Endodermal cell (in vitro differentiated cells): Measurements from ENCODE around the gene TMEM62. TPM values are rescaled to one million over a fixed set of nuclear protein-coding genes. Genes with fewer than 3 reads are reported as not detected.

Source experiments
- DNase-seq: peaks from one replicate; pipeline ENCODE4 v3.0.0-alpha.2; 2017
- H3K27ac ChIP-seq: 2 replicates; pipeline ENCODE4 v1.5.1; 2013; ENCODE audit warnings: mild to moderate bottlenecking, low read depth, low read length, moderate library complexity
- H3K27me3 ChIP-seq: 2 replicates; pipeline ENCODE4 v1.6.1; 2013; ENCODE audit warnings: mild to moderate bottlenecking, low read length, moderate library complexity; ENCODE audit not compliant: insufficient read depth, control insufficient read depth, poor library complexity, severe bottlenecking
- H3K36me3 ChIP-seq: 2 replicates; pipeline ENCODE4 v1.7.0; 2013; ENCODE audit warnings: mild to moderate bottlenecking, low read length, moderate library complexity; ENCODE audit not compliant: control insufficient read depth, insufficient read depth
- H3K4me1 ChIP-seq: one replicate; pipeline ENCODE4 v1.7.0; 2013; ENCODE audit warnings: low read length; ENCODE audit not compliant: control insufficient read depth, insufficient read depth
- H3K4me3 ChIP-seq: 2 replicates; pipeline ENCODE4 v1.5.1; 2013; ENCODE audit warnings: mild to moderate bottlenecking, low read length, moderate library complexity
- H3K9ac ChIP-seq: 2 replicates; pipeline ENCODE4 v1.6.1; 2013; ENCODE audit warnings: mild to moderate bottlenecking, low read length, moderate library complexity; ENCODE audit not compliant: poor library complexity, severe bottlenecking; ENCODE audit errors: extremely low read depth
- H3K9me3 ChIP-seq: 2 replicates; pipeline ENCODE4 v1.6.1; 2013; ENCODE audit warnings: mild to moderate bottlenecking, low read length, moderate library complexity; ENCODE audit not compliant: control insufficient read depth
- H3K27ac Mint-ChIP-seq: 2 replicates; pipeline ENCODE4 v1.8.0; 2020; ENCODE audit warnings: mixed read lengths
- H3K27me3 Mint-ChIP-seq: 2 replicates; pipeline ENCODE4 v1.8.0; 2021; ENCODE audit warnings: mild to moderate bottlenecking, mixed read lengths; ENCODE audit not compliant: insufficient read depth
- H3K36me3 Mint-ChIP-seq: 2 replicates; pipeline ENCODE4 v1.8.0; 2020; ENCODE audit warnings: low read depth, mixed read lengths
- H3K4me1 Mint-ChIP-seq: 2 replicates; pipeline ENCODE4 v1.8.0; 2020; ENCODE audit warnings: mixed read lengths
- H3K4me3 Mint-ChIP-seq: 2 replicates; pipeline ENCODE4 v1.8.0; 2020; ENCODE audit warnings: mild to moderate bottlenecking, moderate library complexity, mixed read lengths
- H3K9me3 Mint-ChIP-seq: 2 replicates; pipeline ENCODE4 v1.8.0; 2020; ENCODE audit warnings: mild to moderate bottlenecking, mixed read lengths
- WGBS, 2 experiments: methylation state at CpG; one replicate each; pipeline versions ENCODE4 v1.1.5 to v1.1.7; 2013; ENCODE audit warnings: missing lambda C conversion rate in 2 of 2, mixed read lengths in 1 of 2; ENCODE audit not compliant: insufficient coverage in 1 of 2, insufficient read length in 1 of 2; 5-methylcytosine and 5-hydroxymethylcytosine counted together
- total RNA-seq, 2 donors: library from RNA; stranded (reverse); fragmentation: NEBNext Ultra II Directional in 1 of 2; extraction: Animal tissue kit (Norgen Biotek cat#: 25700) in 1 of 2; gene quantifications; 2 replicates in 1 of 2; 3 replicates in 1 of 2; pipeline ENCODE4 v1.2.1, GENCODE V29; 2021
- TF ChIP-seq, protein P1 (sequence below): fragments of 200-600 bp; sonication (generic); conservative IDR thresholded peaks from 2 replicates; pipeline ENCODE4 v1.5.0; 2021; ENCODE audit warnings: antibody characterized with exemption, mild to moderate bottlenecking

TMEM62 gene
- total RNA-seq, 2 donors from 2014 or later, result 8.1 to 10.2 TPM

DNA sequence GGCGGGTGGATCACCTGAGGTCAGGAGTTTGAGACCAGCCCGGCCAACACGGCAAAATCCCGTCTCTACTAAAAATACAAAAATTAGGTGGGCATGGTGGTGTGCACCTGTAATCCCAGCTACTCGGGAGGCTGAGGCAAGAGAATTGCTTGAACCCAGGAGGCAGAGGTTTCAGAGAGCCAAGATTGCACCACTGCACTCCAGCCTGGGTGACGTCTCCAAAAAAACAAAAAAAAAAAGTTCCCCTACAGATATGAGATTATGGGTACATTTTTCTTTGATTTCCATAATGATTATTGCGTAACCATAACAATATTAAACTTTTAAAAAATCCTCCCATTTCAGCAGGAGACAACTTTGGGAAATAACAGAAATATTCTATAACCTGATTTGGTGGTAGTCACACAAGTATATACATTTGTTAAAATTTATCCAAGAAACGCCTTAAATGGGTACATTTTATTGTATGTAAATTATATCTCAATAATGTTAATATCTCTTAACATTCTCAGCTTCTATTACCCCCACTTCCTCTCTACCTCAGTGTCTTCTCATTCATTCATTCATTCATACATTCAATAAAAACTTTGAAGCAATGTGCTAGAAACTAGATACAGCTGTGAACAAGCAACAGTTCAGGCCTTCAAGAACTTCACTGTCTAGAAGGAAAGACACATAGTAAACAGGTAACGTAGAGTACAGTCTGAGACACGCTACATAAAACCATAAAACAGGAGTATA, 34.1 kb upstream of the TMEM62 start:
- no peaks in the 10 kb centered on the region for H3K9me3 Mint-ChIP-seq
- no peak overlapping the region for H3K4me3 Mint-ChIP-seq
- Histone ChIP-seq H3K27ac (no peak overlapping the region), H3K9ac (no peak overlapping the region), H3K4me3 (no peak overlapping the region), H3K9me3 (no peaks in the 10 kb centered on the region), H3K27me3 (no peaks in the 10 kb centered on the region), H3K4me1 (no peaks in the 10 kb centered on the region), H3K36me3 (peaks cover 36% of the 10 kb centered on the region)
- 93 to 98% methylated on average over 5 to 7 of the region's 10 CpGs for WGBS, 2 experiments
- no peaks in the 10 kb centered on the region for H3K27me3 Mint-ChIP-seq
- H3K36me3 Mint-ChIP-seq, result peaks cover 48% of the 10 kb centered on the region
- DNase-seq, result no peak
- TF ChIP-seq, protein P1, sequence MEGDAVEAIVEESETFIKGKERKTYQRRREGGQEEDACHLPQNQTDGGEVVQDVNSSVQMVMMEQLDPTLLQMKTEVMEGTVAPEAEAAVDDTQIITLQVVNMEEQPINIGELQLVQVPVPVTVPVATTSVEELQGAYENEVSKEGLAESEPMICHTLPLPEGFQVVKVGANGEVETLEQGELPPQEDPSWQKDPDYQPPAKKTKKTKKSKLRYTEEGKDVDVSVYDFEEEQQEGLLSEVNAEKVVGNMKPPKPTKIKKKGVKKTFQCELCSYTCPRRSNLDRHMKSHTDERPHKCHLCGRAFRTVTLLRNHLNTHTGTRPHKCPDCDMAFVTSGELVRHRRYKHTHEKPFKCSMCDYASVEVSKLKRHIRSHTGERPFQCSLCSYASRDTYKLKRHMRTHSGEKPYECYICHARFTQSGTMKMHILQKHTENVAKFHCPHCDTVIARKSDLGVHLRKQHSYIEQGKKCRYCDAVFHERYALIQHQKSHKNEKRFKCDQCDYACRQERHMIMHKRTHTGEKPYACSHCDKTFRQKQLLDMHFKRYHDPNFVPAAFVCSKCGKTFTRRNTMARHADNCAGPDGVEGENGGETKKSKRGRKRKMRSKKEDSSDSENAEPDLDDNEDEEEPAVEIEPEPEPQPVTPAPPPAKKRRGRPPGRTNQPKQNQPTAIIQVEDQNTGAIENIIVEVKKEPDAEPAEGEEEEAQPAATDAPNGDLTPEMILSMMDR, result no peak
- H3K4me1 Mint-ChIP-seq, result peaks cover 1% of the 10 kb centered on the region
- no peak overlapping the region for H3K27ac Mint-ChIP-seq

DNA sequence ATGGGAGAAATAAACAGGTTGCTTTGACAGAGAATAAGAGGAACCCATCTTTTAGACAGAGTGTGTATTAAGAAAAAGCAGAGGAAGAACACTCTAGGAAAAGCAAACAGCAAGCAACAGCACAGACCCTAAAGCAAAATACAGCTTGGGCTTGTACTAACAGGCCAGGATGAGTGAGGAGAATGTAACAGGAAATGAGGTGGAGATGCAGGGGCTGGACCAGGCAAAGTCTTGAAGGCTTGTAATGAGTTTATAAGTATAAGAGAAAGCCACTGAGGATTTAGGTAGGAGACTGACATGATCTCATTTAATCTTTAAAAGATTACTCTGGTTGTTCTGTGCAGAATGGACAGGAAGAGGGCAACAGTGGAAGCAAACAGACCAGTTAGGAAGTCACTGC, 32.4 kb upstream of the TMEM62 start:
- no peak overlapping the region for H3K4me3 Mint-ChIP-seq
- Histone ChIP-seq H3K36me3 (peaks cover 36% of the 10 kb centered on the region), H3K9me3 (no peaks in the 10 kb centered on the region), H3K27ac (no peak overlapping the region), H3K4me1 (no peaks in the 10 kb centered on the region), H3K27me3 (no peaks in the 10 kb centered on the region), H3K4me3 (no peak overlapping the region), H3K9ac (no peak overlapping the region)
- no peak for DNase-seq
- TF ChIP-seq, protein P1, result no peak
- H3K27ac Mint-ChIP-seq, result no peak overlapping the region
- H3K9me3 Mint-ChIP-seq, result no peaks in the 10 kb centered on the region
- H3K27me3 Mint-ChIP-seq, result no peaks in the 10 kb centered on the region
- peaks cover 9% of the 10 kb centered on the region for H3K4me1 Mint-ChIP-seq
- H3K36me3 Mint-ChIP-seq, result peaks cover 49% of the 10 kb centered on the region

DNA sequence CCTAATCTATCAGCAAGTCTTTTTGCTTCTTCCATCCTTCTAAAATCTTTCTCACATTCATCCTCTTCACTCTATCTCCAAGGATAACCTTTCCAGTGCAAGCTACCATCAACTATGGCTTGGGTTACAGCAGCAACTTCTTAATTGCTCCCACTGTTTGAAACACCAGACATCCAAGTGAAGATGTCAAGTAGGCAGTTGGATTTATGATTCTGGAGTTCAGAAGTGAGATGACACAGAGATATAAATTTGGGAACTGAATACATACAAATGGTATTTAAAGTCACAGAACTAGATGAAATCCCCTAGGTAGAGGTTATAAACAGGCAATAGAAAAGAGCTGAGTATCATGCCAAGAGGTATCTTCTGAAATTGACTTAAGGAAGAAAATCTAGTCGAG, 31.2 kb upstream of the TMEM62 start:
- WGBS, 2 experiments, result 93 to 100% methylated on average over 1 of the region's 1 CpG
- H3K27ac Mint-ChIP-seq, result no peak overlapping the region
- peaks cover 2% of the 10 kb centered on the region for H3K27me3 ChIP-seq
- peaks cover 43% of the 10 kb centered on the region for H3K36me3 Mint-ChIP-seq
- DNase-seq, result no peak
- H3K9me3 ChIP-seq, result no peaks in the 10 kb centered on the region
- H3K4me3 ChIP-seq, result no peak overlapping the region
- no peak overlapping the region for H3K4me3 Mint-ChIP-seq
- H3K4me1 ChIP-seq, result no peaks in the 10 kb centered on the region
- H3K27me3 Mint-ChIP-seq, result no peaks in the 10 kb centered on the region
- H3K9ac ChIP-seq, result no peak overlapping the region
- no peak overlapping the region for H3K27ac ChIP-seq
- H3K36me3 ChIP-seq, result peaks cover 26% of the 10 kb centered on the region
- TF ChIP-seq, protein P1, result no peak
- peaks cover 12% of the 10 kb centered on the region for H3K4me1 Mint-ChIP-seq
- no peaks in the 10 kb centered on the region for H3K9me3 Mint-ChIP-seq
